ENCODE measurements around the gene HTR3A.
"Not testable (repeated sequence)": the region's sequence is repeated elsewhere in the genome, so short reads cannot be mapped to it uniquely, and the experiment has no call there.

Gene HTR3A

DNA sequence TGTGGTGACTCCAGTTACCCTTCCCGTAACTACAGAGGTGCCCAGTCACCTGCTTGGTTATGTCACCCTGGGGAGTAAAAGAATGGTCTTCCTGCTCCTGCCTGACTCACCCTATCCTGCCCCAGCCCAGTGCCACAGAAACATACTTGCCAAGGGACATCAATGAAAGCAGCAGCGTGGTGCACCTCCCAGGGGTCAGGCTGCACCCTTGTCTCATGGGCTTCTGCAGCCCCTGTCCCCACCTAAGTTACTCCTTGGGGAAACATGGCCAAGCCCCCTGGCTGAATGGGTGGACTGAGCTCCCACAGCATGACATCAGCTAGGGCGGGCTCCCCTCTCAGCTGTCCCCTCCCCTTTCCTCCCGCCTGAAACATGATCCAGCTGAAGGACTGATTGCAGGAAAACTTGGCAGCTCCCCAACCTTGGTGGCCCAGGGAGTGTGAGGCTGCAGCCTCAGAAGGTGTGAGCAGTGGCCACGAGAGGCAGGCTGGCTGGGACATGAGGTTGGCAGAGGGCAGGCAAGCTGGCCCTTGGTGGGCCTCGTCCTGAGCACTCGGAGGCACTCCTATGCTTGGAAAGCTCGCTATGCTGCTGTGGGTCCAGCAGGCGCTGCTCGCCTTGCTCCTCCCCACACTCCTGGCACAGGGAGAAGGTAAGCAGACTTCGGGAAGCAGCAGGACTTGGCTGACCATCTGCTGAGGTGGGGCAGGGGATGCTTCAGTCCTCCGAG, at the start of gene HTR3A:
TSS of gene HTR3A (plus strand) at position 368 of the 730 bp plus-strand sequence. CDS start at position 586, 218 bp downstream.
- DNase-seq (ENCODE audit: low read depth in 2 of 2) = no peak

- DNase-seq (ENCODE audit: low read depth in 2 of 2) = no peak
Measured at GRCh38 chr11:113926273-113927197, 48.4 kb upstream of the HTR3A start.

DNA sequence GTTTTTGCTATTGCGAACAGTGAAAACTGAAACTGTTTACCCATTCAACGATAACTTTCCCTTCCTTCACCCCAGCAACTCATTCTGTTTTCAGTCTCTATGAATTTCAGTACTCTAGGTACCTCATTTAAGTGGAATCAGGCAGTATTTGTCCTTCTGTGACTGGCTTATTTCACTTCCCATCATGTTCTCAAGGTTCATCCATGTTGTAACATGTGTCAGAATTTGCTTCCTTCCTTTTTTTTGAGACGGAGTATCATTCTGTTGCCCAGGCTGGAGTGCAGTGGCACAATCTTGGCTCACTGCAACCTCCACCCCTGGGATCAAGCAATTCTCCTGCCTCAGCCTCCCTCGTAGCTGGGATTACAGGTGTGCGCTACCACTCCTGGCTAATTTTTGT, 46.6 kb upstream of the HTR3A start:
- DNase-seq (ENCODE audit: low read depth in 2 of 2) = no peak

DNA sequence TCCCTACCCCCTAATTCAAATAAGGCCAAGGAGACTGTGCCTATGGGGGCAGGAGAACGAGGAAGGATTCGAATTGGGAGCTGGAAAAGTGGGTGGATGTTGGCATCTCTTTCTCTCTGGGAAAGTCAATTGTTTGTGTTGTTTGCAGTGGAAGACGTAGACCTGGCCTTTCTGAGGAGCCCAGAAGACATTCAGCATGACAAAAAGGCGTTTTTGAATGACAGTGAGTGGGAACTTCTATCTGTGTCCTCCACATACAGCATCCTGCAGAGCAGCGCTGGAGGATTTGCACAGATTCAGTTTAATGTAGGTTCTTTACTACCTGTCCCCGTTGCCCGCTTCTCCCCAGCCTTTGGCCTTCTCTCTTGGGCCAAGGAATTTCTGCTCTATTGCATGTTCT, 42.1 kb upstream of the HTR3A start:
- no peak for DNase-seq (ENCODE audit: low read depth in 2 of 2)

DNA sequence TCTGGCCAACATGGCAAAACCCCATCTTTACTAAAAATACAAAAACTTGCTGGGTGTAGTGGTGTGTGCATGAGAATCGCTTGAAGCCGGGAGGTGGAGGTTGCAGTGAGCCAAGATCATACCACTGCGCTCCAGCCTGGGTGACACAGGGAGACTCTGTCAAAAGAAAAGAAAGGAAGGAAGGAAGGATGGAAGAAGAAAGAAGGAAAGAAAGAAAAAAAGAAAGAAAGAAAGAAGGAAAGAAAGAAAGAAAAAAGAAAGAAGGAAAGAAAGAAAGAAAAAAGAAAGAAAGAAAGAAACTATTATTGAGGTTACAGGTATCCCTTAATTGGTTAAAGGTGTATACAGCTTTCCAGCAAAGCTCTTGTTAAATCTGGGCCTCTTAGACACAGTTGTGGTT, 40.7 kb upstream of the HTR3A start:
- not testable (repeated sequence) for DNase-seq (ENCODE audit: low read depth in 2 of 2)

GRCh38 chr11:113934761-113935160, 40.1 kb upstream of the HTR3A start:
- DNase-seq (ENCODE audit: low read depth in 2 of 2) = no peak

DNA sequence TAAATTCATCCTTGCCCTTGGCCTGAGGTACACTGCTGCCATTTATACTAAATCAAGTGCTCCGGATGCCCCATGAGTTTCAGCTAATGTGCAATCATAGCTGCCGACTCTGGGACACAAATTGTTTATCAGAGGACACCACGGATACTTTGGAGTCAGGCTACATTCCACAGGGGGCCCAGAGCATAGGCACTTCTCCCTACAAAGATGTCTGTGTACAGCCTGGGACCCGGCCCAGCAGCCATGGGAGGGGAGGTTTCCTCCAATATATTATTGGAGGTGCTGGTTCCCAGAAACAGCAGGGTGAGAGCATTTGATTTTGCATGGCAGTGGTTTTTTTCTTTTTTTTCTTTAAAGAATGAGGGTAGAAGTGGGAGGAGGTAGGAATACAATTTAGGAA, 39.0 kb upstream of the HTR3A start:
- DNase-seq (ENCODE audit: low read depth in 2 of 2) = no peak

GRCh38 chr11:113937918-113938317, 37.0 kb upstream of the HTR3A start:
- DNase-seq (ENCODE audit: low read depth in 2 of 2) = no peak

DNA sequence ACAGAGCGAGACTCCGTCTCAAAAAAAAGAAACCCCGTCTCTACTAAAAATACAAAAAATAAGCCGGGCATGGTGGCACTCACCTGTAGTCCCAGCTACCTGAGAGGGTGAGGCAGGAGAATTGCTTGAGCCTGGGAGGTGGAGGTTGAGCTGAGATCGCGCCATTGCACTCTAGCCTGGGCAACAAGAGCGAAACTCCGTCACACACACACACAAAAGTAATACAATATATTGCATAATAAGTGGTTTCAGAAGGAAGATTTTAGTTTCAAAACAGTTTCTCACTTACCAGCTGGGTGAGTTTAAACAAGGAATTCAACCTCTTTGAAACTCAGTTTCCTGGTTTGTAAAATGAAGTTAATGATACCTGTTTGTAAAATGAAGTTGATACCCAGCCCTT, 32.7 kb upstream of the HTR3A start:
- no peak for DNase-seq (ENCODE audit: low read depth in 2 of 2)

GRCh38 chr11:113946162-113946561, 28.7 kb upstream of the HTR3A start:
- not testable (repeated sequence) for DNase-seq (ENCODE audit: low read depth in 2 of 2)

GRCh38 chr11:113947994-113948393, 26.9 kb upstream of the HTR3A start:
- DNase-seq (ENCODE audit: low read depth in 2 of 2) = no peak

- no peak for DNase-seq (ENCODE audit: low read depth in 2 of 2)
Measured at GRCh38 chr11:113949891-113950290, 25.0 kb upstream of the HTR3A start.

DNA sequence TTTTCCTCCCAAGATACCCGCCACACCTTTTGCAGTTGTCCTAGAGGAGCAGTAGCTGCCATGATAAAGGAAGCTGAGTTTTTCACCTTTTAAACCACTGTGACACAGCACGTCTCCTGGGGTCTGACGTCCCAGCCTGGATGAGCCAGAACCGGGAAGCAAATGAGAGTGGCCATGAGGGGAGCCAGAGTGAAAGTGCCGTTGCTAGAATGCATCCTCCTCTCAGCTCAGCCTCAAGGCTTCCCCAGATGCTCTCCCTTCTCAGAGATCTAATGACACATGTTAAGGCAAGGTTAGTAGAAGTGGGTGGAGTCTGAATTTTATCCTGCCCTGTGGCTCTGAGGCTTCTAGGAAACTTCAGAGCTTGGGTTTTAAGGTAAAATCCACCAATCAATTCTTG, 23.4 kb upstream of the HTR3A start:
- DNase-seq (ENCODE audit: low read depth in 2 of 2) = no peak

DNA sequence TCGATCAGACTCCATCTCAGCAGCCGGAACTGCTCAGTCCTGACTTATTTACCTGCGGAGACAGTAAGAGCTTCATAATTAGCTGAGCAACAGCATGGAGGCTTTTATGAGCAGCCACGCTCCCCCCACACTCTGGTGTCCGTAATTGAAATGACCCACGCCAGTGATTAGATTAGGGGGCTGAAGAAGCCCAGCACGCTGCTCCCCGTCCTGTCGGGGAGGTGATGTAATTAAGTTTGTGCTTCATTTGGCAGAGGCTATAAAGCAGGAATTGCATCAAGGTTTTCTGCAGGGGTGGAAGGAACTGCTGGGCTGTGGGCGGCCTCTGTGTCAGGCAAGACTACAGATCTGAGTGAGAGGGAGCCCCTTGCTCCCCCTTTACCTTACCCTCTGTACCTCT, 22.8 kb upstream of the HTR3A start:
- DNase-seq (ENCODE audit: low read depth in 2 of 2) = no peak

- DNase-seq (ENCODE audit: low read depth in 2 of 2) = no peak
Measured at GRCh38 chr11:113952588-113952987, 22.3 kb upstream of the HTR3A start.

GRCh38 chr11:113954235-113954634, 20.7 kb upstream of the HTR3A start:
- no peak for DNase-seq (ENCODE audit: low read depth in 2 of 2)

DNA sequence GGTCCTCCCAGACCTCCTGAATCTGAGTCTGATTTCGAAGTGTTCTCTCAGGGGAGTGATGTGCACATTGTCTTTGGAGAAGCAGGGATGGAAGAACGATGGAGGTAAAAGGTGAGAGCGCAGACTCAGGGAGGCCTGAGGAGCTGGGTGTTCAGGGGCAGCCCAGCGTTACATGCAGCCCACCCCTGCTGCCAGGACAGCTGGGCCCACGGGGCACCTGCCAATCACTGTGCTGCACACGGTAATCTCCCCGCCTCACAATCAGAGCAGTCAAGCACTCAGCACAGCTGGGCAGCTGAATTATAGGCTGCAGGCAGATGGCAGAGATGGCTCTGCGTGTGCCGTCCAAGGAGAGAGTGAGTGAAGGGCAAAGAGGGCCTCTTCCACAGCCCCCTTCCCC, 17.9 kb upstream of the HTR3A start:
- no peak for DNase-seq (ENCODE audit: low read depth in 2 of 2)

DNA sequence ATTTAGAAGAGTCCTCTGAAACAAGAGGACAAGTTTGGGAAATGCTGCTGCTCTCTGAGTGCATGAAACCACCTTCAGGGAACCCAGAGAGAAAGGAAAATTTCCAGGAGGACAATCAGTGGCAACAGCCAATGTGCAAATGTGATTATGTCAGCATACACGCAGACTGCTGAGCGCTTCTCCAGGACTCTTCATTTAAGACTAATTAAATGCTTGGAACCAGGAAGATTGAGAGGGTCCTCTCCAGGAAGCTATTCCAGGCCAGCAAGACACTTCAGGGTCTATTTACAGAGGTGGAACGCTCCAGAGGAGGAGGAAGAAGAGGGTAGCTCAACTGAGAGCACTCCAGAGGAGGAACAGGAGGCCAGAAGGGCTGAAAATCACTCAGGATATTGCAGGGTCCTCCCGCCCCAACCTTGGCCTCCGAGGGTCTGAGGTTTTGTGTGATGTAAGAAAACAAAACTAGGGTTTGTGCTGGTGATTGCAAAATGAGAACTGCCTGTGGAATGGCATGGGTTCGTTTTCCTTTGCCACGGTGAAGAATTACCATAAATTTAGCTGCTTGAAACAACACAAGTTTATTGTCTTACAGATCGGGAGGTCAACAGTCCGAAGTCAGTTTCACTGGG, 14.1 kb upstream of the HTR3A start:
- no peak for DNase-seq (ENCODE audit: low read depth in 2 of 2)

DNA sequence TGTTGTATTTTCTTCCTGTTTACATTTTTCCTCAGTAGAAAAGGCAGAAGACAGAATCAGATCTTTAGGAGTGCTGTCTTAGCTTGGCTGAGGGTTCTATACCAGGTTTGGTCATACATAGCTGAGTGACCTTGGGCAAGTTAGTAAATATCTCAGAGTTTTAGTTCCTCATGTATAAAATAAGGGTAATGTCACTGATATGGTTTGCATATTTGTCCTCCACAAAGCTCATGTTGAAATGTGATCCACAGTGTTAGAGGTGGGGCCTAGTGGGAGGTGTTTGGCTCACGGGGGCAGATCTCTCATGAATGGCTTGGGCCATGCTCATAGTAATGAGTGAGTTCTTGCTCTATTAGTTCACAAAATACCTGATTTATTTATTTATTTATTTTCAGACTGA, 7.5 kb upstream of the HTR3A start:
- no peak for DNase-seq (ENCODE audit: low read depth in 2 of 2)

- DNase-seq (ENCODE audit: low read depth in 2 of 2) = no peak
Measured at GRCh38 chr11:113971506-113972195, 3.3 kb upstream of the HTR3A start.

DNA sequence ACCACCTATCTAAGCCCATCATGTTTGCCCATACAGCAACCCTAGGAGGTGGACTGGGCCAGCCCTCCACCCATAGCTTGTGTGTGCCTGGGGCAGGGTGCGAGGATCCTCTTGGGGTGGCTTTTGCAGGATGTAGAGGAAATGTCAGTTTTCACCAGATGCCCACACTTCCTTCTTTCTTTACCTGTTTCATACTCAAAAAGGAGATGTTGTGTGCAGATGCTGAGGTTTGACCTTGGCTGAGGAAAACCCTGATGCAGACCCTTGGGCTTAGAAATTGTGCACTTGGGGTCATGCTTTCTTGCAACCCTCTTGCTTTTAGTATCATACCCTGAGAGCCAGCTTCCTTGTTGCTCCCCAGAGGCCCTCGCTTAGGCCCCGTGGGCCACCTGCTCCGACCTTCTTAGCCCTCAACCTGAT, 2.2 kb downstream of the HTR3A start:
- no peak for DNase-seq (ENCODE audit: low read depth in 2 of 2)

GRCh38 chr11:113977701-113978100, 2.8 kb downstream of the HTR3A start:
- no peak for DNase-seq (ENCODE audit: low read depth in 2 of 2)

Data from stimulated activated CD8-positive, alpha-beta memory T cell treated with anti-CD3 and anti-CD28 coated beads, Interleukin-7, amount 100 ng/mL, for 4 hours (primary cell).